Kidney glomerular epithelial cell (primary cell): ENCODE results near the gene ARSK.

Experiments used
- DNase-seq: peaks from one replicate; lab custom pipeline; 2025; lab: John Stamatoyannopoulos, UW

The ARSK gene, protein sequence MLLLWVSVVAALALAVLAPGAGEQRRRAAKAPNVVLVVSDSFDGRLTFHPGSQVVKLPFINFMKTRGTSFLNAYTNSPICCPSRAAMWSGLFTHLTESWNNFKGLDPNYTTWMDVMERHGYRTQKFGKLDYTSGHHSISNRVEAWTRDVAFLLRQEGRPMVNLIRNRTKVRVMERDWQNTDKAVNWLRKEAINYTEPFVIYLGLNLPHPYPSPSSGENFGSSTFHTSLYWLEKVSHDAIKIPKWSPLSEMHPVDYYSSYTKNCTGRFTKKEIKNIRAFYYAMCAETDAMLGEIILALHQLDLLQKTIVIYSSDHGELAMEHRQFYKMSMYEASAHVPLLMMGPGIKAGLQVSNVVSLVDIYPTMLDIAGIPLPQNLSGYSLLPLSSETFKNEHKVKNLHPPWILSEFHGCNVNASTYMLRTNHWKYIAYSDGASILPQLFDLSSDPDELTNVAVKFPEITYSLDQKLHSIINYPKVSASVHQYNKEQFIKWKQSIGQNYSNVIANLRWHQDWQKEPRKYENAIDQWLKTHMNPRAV

DNA sequence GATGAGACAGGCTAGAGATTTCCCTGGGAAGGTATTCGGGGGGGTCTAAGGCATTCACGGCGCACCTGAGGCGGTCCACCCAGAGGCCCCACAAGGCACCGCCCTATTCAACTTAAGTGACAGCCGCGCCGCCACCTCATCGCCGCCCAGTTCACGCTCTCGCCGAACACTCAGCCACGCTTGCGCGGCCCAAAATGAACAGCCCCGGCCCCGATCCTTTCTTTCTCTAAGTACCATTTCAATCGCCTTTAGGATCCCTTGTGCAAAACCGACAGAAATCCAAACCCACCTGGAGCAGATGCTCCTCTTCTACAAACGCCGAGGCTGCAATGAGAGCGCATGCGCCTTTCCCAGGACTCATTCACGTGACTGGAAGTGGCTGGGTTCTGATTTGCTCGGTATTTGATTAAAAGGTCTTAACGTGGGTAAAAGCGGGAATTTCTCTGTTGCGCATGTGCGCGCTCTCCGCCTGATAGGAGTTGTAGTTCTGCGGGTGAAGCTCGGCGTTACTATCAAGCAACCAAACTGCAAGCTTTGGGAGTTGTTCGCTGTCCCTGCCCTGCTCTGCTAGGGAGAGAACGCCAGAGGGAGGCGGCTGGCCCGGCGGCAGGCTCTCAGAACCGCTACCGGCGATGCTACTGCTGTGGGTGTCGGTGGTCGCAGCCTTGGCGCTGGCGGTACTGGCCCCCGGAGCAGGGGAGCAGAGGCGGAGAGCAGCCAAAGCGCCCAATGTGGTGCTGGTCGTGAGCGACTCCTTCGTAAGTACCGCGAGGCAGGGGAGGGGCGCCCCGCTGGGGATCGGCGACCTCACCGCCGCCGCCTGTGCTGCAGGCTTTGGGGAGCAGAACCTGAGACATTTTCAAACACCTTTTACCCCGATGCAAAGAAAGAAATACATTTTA is at the start of gene ARSK, which contains the start of gene SKIC3:
Gene ARSK, plus strand, starts transcription at position 455 of the 902 bp plus-strand sequence. Its CDS starts 178 bp downstream, at position 633.
Gene SKIC3, minus strand, starts transcription at position 331 of the 902 bp plus-strand sequence. CDS start 7,827 bp downstream, outside the sequence.
- peak; percentile 99 for DNase-seq

DNA sequence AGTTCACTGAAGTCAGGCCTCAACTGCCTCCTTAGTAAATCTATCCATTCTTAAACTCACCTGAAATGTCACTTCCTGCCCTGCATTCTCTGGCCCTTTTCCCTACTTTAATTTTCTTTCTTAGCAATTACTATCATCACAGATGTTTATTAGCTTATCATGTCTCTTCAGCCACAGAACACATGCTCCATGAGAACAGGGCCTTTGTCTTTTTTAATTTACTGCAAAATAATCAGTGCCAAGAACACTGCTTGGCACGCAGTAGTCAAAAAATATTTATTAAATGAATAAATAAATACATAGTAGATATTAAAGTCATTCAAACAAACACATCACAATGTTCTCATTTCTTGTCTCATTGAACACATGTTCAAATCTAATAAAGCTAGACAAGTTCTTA is 46.4 kb upstream of the ARSK start:
- no peak for DNase-seq

DNA sequence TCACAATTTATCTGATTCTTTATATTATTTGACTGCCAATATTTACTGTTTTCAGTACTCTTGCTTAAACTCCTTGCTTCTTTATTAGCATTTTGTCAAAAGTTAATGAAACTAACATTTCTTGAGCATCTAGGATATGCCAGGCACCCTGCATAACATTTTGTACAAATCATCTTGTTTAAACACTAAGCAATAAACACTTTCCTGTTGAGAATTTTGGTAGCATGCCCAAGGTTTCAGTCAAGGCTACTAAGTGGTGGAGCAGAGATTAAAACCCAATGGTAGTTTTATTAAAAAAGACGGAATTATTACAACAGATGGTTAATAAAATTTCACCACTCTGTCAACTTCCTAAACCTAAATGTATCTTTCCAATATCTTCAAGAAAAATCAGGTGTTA is 43.3 kb upstream of the ARSK start:
- DNase-seq, result no peak

DNA sequence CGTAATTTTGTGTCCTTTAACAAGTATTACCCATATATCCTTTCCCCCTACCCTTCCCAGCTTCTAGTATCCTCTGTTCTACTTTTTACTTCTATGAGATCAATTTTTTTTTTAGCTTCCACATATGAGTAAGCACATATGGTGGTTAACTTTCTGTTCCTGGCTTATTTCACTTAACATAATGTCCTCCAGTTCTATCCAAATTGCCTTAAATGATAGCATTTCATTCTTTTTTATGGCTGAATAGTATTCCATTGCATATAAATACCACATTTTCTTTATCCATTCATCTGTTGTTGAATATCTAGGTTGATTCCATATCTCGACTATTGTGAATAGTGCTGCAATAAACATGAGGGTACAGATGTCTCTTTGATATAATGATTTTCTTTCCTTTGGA is 36.5 kb upstream of the ARSK start:
- no peak for DNase-seq

DNA sequence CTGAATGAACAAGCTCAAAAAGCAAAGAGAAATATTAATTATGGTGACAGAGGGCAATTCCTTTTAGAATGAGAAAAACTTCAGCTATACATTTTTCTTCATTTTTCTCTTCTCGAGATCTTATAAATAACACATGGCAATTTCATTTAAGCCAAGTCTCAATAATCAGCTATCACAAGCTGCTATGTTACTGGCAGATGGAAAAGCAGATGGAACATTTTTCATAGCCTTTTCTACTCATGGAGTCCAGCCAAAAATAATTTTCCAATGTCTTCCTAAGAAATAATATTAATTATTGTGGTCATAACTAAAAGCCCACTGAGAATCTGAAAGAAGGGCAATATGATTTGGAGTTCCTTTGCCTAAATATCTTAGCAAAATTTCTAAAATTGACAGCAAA is 35.8 kb upstream of the ARSK start:
- DNase-seq, result no peak

DNA sequence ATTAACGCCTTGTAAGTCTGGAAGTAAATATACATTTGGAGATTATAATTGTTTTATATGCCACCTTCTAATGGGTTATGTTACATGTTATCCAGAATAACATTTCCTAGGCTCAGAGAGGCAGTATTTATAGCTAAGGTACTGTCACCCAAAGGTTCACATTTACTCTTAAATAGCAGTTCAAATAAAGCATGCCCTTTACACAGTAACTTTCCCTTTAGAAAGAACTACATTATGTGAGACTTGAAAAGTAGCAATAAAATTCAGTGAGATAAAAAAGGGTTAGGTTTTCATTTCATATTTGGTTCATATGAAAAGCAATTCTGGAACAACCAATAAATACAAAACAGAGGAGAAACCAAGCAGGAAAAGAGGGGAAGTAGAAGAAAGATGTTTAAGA is 35.2 kb upstream of the ARSK start:
- no peak for DNase-seq

DNA sequence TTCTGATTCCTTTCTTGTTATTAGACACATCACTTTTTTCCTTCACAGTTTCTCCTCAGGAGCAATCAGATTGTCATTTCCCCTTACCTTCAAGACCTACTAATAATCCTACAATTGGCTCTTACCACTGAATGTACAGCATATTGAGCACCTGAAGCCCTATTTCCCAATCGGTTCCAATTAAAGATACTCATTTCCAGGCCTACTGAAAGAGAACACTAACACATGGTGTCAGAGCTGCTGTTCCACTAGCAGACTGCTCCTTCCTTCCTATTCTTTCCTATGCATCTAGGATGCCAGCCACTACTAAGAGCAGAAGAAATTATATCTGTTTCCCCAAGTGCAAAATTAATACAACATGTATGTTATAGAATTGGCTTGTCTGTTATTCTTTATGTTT is 34.7 kb upstream of the ARSK start:
- no peak for DNase-seq

DNA sequence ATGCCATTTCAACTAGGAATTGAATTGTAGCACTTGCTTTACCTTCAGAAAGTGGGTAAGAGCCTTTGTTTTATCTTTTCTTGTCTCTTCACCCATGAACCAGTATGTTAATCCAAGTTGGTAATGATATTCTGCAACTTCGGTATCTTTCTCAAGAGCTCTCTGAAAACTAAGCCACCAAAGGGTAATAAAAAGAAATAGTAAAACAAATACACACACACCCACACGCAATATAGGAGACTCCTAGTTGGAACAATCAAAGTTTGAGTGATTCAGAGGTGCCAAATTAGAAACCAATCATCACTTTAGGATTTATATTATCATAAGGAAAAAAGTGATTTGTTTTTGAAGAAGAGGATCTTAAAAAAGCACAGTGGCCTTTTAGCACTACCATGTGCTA is 30.5 kb upstream of the ARSK start:
- no peak for DNase-seq

DNA sequence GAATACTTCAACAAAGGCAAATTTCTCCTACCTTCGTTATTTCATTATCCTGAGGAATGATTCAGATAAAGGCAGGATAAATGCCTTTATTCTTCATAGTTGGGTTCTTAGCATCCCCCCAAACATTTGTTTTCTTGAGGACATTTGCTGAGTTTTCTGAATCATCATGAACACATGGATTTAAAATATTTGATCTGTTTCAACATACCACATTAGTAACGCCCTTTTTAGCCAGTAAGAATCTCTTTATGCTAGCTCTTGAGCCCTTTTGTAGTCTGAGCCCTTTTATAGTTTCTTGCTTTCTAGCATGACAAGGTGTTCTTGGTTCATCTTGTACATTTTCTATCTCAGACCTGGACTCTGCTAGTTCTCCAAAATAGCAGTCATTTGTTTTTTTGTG is 28.0 kb upstream of the ARSK start:
- DNase-seq, result no peak

DNA sequence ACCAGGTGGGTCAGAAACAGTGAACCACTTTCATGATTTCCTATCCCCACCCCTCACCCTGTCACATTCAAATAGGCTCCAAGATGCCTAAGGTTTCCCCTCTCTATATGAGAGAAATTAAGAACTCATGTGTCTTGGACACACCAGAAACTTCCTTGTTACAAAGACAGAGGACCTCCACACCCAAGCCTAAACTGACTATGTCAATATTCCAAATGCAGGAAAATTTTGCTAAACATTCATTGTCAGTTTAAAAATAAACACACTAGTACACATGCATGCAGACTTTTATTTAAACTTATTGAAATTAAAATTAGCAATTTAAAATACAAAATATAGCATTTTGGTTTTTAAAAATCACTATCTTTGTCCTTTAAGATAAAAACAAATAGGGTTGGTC is 26.3 kb upstream of the ARSK start:
- no peak for DNase-seq

DNA sequence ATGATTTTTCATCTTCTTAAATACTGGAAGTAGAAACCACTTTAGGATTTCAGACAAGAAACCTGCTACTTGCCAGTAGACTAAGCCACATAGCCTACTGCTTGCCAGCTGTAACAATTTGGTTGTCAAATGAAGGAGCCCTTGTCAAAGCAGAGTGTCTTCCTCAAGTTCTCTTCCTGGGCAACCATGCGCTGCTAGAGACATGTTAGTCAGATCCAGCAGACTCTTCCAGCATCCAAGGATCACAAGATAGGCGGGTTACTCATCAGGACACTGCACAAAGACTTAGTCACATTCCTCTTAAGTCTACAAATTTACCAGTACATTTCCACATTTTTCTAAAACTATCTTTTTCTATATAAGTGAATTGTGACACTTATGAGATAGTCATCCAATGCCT is 24.5 kb upstream of the ARSK start:
- DNase-seq, result peak; percentile 46

DNA sequence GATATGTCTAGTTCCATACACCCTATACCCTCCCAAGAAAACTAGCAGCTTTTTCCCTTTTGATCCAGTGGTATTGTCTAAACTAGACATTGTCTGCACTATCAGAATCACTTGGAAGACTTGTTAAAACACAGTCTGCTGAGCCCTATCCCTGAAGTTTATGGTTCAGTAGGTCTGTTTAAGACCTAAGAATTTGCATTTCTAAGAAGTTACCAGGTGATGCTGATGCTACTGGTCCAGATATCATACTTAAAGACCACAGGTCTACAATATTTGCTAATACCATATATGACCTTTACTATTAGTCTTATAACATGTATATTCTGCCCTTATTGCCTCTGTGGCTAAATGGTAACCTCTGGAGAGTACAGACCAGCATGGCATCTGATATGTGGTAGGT is 23.4 kb upstream of the ARSK start:
- no peak for DNase-seq

DNA sequence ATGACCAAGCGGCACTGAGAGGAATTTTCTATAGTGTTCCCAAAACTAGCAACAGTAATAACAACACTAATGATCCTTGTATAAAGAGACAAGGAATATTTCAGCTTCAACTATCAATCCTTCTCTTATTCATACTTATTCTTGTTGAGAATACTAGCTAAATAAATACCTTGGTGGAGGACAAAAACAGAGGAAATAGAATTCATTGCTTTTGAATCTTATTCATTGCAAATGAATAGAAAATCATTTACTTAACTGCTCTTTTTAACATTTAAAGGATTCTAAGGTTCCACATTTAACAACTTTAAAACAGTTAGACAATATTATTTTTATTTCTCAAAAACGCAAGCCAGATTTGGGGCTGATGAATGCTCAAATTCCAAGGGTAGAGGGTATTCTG is 22.5 kb upstream of the ARSK start:
- DNase-seq, result no peak

DNA sequence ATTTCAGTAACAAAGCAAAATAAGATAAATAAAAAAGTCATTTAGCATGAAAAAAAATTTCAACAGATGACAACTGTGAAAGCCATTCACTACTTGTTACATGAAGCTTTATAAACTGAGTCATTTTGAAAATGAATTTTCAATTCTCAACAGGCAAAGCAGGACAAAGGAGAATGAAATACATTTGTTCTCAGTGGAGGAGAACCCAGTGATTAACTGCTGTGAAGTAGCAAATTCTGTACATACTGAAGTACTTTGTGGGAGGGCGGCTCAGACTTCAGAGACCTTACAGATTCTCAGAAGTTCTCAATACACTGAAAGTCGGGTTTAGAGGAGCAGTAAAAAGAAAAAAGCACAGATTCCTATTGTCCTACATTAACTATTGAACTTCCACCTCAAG is 21.8 kb upstream of the ARSK start:
- DNase-seq, result no peak

DNA sequence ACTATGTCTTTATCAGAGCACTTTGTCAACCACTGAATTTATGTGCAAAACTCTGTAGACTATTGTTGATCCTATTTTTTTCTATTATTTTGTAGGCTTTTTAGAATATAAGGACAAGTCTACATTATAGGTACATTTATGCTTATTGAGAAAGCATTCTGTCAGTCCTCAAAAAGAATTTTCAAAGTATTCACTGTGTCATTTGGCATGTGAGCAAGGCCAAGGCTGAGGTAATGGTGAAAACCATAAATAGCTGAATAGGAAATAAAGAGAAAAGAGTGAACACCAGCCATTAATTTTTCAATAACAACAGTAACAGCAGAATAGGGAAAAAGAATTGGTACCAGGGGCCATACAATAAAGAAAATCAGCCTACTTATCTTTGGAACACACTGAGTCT is 21.1 kb upstream of the ARSK start:
- DNase-seq, result no peak

DNA sequence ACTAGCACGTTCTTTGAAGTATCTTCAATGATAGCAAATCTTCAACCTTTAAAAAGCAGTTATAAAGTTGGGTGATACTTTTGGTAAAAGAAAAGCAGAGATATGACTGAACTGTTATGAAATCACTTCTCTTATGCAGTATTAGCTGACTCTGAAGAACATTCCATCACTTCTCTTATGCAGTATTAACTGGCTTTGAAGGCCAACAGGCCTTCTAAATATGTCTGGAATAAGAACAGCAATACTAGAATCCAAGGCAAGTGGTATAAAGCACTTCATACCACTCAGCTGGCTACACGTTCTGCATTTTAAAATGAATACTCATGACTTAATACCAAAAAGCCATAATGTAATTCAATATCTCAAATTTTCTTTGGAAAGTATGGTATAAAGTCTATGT is 17.4 kb upstream of the ARSK start:
- DNase-seq, result no peak

DNA sequence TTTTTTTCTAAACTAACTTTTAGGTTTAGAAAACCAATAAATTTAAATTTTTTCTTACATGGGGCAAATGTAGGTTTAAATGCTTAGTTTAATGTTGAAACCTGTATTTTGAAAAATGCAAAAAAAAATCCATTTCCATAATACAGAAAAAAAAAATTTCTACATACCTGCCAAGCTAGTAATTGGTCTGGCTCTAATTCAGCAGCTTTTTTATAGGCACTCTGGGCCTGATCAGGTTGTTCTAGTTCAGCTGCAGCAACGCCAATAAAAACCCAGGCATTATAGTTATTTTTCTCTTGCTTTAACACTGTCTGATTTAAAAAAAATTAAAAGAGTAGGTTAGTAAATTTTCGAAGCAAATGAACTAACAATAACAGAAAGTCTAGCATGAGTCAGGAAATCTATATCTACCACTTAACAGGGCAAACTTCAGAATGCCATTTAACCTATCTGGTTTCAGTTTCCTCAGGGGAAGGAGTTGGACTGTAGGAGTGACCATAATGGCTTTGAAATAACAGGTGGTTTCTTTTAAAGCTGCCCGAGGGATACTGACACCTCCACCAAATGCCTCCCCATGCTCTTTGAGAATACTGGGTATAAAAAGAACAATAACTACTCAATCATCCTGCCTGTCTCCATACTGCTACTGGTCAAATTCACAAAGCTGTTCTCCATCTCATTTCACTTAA is 11.7 kb upstream of the ARSK start:
- no peak for DNase-seq

DNA sequence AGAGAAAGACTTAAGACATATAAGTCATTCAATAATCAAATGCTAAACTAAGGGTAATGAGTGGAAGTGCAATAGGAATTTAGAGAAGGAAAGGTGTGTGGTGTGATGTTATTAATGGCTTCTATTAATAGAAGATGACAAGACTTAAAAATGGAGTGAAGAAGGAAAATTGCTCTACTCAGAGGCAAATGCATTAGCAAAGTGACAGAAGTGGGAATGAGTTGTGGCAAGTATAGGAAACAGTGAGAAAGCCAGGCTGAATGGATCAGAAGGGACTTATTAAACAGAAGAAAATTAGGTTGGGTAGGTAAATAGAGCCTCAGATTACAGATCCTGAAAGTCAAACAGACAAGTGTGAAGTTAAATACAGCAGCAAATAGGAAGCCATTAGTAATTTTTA is 5.9 kb upstream of the ARSK start:
- DNase-seq, result no peak

DNA sequence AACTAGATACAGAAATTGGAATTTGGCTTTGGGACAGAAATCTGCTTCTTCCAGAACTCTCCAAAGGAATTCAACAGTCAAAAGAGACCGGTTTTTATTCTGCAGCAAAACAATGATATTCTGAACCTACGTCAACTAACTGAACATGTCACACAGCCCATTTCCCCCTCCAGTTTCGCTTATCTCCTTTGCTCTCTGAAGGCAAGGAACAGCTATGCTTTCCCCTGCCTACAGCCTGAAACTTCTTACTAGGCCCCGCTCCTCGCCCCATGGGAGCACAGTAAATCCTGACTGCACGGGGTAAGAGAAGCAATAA is 612 bp upstream of the ARSK start:
- no peak for DNase-seq

DNA sequence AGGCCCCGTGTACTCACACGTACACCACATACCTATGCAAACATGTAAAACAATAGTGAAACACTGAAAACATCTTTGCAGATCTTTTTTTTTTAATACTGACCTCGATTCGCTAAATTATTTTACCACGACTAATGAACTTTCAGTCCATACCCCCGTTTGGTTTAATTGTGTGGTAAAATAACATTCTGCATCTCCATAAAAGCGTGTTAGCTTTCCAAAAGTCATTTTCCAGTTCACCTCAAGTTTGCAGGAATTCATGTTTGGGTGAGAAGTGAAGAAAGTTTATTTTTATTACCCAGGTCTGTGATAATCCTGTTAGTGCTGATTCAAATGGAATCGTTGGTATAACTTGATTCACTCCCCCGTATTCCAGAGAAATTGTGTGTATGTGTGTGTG is 652 bp downstream of the ARSK start:
- peak; percentile 12 for DNase-seq

DNA sequence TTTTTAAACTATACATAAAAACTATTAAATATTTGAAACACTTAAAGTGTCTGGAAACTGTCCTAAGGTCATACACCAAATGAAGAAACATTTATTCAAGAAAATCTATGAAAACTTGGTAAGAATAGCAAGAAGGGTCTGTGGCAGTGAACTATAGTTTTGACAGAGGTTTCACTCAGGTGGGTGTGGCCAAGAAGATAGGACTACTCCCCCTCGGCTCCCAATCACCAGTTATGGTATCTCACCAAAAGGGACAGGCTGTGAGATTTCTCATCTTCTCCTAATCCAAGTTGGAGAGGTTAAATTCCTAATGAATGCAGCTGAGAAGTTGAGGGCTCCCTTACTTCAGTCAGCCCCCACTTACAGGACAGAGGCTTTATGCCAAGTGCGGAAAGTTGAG is 2.9 kb downstream of the ARSK start:
- no peak for DNase-seq

DNA sequence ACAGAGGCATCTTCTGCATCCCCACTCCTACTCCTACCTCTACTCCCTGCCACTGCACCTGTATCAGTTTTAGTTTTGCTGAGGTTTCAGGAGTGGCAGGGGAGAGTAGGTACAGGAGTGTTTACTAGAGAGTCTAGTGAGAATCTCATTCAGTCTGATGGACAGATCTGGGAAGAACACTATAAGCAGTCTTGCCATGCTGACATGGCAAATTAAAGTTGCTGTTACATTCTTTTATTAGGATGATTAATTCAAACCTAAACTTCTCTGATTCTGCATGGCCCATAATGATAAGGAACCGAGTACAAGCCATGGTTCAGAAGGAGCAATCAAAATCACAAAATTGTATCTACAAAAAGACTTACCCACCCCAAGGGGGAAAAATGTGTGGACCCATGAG is 7.4 kb downstream of the ARSK start:
- DNase-seq, result no peak

DNA sequence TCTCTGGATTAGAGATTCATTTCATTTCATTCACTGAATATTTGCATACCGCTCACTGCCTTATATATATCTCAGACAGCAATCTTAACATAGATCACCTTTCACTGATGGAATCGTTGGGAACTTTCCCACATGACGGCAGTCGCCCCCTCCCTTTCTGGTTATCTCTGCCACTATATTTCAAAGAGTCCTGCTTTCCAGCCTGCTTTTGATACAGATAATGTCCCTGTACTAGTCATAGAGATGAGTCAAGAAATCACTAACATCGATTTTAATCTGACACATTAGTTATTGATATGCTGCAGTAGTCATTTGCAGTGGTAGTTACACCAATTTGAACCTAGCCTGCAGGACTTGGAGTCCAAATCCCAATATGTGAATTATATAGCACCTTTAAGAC is 8.5 kb downstream of the ARSK start:
- DNase-seq, result no peak
